Panc1 (cell line): Measurements from ENCODE around the gene PKLR. TPM values are rescaled to one million over a fixed set of nuclear protein-coding genes. Genes with fewer than 3 reads are reported as not detected.

Experiments
- ATAC-seq: fragments of 200-7000 bp; cut with Tn5 transposase; 2 replicates; pipeline ENCODE4 v1.9.1; 2020; ENCODE audit warnings: mild to moderate bottlenecking, moderate library complexity
- BruUV-seq: library from RNA; stranded (reverse); fragments of 400-500 nt; replicated peaks from 2 replicates; lab custom pipeline; 2021; lab: Mats Ljungman, UMichigan
- CTCF ChIA-PET: fragments of 300-600 bp; sonication (Branson Sonifier 250); formaldehyde crosslinking; loops from one replicate; lab custom pipeline; 2022; ENCODE audit warnings: antibody characterized with exemption; lab: Charles Lee
- POLR2A ChIA-PET: fragments of 300-600 bp; sonication (Branson Sonifier 250); formaldehyde crosslinking; loops from one replicate; lab custom pipeline; 2022; ENCODE audit warnings: antibody characterized with exemption; lab: Charles Lee
- DNase-seq: peaks from one replicate; pipeline ENCODE4 v3.0.0-alpha.2; 2010; ENCODE audit warnings: low read depth, low spot score
- H3K27ac ChIP-seq: 2 replicates; pipeline ENCODE4 v1.5.1; 2011; ENCODE audit warnings: mild to moderate bottlenecking, low read length, inconsistent platforms
- H3K27me3 ChIP-seq: fragments of 200-500 bp; sonication (Bioruptor generic); 2 replicates; pipeline ENCODE4 v1.6.0; 2014; ENCODE audit warnings: low read length, inconsistent platforms; ENCODE audit not compliant: control insufficient read depth, insufficient read depth
- H3K36me3 ChIP-seq: fragments of 200-500 bp; sonication (Bioruptor generic); 2 replicates; pipeline ENCODE4 v1.5.1; 2014; ENCODE audit warnings: inconsistent platforms, mild to moderate bottlenecking, low read length, moderate library complexity; ENCODE audit not compliant: control insufficient read depth, insufficient read depth
- H3K4me1 ChIP-seq: 2 replicates; pipeline ENCODE4 v1.5.1; 2011; ENCODE audit warnings: inconsistent platforms, mild to moderate bottlenecking, low read length, moderate library complexity; ENCODE audit not compliant: control insufficient read depth, insufficient read depth
- H3K4me3 ChIP-seq, 2 experiments: 2 replicates each; pipeline ENCODE4 v1.5.1; 2011 to 2012; ENCODE audit warnings: low read depth in 2 of 2, low read length in 2 of 2, mild to moderate bottlenecking in 2 of 2, inconsistent platforms in 1 of 2, moderate library complexity in 1 of 2
- H3K9me3 ChIP-seq: fragments of 200-500 bp; sonication (Bioruptor generic); 2 replicates; pipeline ENCODE4 v1.5.1; 2014; ENCODE audit warnings: low read depth, mild to moderate bottlenecking, inconsistent platforms, low read length, moderate library complexity; ENCODE audit not compliant: control insufficient read depth, insufficient read depth
- POLR2AphosphoS5 ChIP-seq: IDR thresholded peaks from 2 replicates; pipeline ENCODE4 v1.6.1; 2012; ENCODE audit warnings: mild to moderate bottlenecking, low read depth, low read length, moderate library complexity
- SIN3A ChIP-seq: IDR thresholded peaks from 2 replicates; pipeline ENCODE4 v1.6.1; 2012; ENCODE audit warnings: low read depth, mild to moderate bottlenecking, low read length, moderate library complexity, borderline replicate concordance; ENCODE audit not compliant: insufficient read depth
- TCF7L2 ChIP-seq: IDR thresholded peaks from 2 replicates; pipeline ENCODE4 v1.6.1; 2011; ENCODE audit warnings: mild to moderate bottlenecking, low read depth, low read length, inconsistent platforms
- in situ Hi-C: cut with HindIII; loops from 2 replicates; pipeline ENCODE4 v1.10.0; 2016; ENCODE audit warnings: low sequenced_read_pairs, low pct_unique_long_range_greater_than_20kb
- intact Hi-C: fragments of 100-400 bp; cut with micrococcal nuclease; formaldehyde crosslinking; loops from one replicate; pipeline ENCODE4 v1.10.0; 2022; ENCODE audit not compliant: unreplicated experiment
- total RNA-seq: library from RNA; stranded (reverse); gene quantifications from one replicate; pipeline ENCODE4 v1.2.1, GENCODE V29; 2021; ENCODE audit not compliant: unreplicated experiment
- TF ChIP-seq, protein P1 (sequence below): fragments of 450-650 bp; IDR thresholded peaks from 2 replicates; pipeline ENCODE4 v1.5.1; 2017; ENCODE audit warnings: mild to moderate bottlenecking
- TF ChIP-seq, protein P2 (sequence below), 2 experiments: IDR thresholded peaks; 2 replicates each; pipeline ENCODE4 v1.6.1; 2011 to 2012; ENCODE audit warnings: low read depth in 2 of 2, control low read depth in 1 of 2, low read length in 1 of 2, mild to moderate bottlenecking in 1 of 2, moderate library complexity in 1 of 2; ENCODE audit not compliant: insufficient read depth in 1 of 2

The PKLR gene
- total RNA-seq, 1 experiment from 2014 or later: 0.13 TPM

DNA sequence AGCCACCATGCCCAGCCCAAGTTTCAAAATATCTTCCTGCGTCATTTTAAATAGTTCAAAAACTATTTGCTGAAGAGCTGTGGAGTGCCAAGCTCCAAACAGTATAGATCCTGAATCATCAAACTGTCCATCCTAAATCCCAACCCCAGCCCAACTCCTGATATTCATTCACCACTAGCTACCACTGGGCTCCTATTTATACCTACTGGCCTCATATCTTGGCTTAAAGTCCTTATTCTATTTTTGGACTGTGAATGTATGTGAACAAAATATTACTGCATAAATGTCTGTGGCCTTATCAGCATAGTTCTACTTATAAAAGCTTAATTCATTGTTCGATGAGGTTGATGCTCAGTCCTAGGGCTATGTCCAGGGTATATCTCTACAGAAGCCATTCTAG, 33.9 kb downstream of the PKLR start:
- Histone ChIP-seq H3K27me3 (no peaks in the 10 kb centered on the region), H3K4me3 (no peak overlapping the region), H3K27ac (no peak overlapping the region), H3K4me1 (peaks cover 11% of the 10 kb centered on the region), H3K9me3 (no peaks in the 10 kb centered on the region), H3K36me3 (peaks cover 28% of the 10 kb centered on the region)
- intact Hi-C loops (no loop called here), in situ Hi-C loops (no loop called here)
- ATAC-seq (no peak), DNase-seq (no peak)
- TSS peak; percentile 10 for BruUV-seq
- POLR2A ChIA-PET: interaction anchor here (0.6 kb wide), 1 partner anchor 72 kb away, joined by 3 read pairs; no protein-coding TSS in a partner anchor
- CTCF ChIA-PET: no interaction called here
- no peak for TF ChIP-seq POLR2AphosphoS5
- no peak for TF ChIP-seq TCF7L2
- TF ChIP-seq, protein P1, sequence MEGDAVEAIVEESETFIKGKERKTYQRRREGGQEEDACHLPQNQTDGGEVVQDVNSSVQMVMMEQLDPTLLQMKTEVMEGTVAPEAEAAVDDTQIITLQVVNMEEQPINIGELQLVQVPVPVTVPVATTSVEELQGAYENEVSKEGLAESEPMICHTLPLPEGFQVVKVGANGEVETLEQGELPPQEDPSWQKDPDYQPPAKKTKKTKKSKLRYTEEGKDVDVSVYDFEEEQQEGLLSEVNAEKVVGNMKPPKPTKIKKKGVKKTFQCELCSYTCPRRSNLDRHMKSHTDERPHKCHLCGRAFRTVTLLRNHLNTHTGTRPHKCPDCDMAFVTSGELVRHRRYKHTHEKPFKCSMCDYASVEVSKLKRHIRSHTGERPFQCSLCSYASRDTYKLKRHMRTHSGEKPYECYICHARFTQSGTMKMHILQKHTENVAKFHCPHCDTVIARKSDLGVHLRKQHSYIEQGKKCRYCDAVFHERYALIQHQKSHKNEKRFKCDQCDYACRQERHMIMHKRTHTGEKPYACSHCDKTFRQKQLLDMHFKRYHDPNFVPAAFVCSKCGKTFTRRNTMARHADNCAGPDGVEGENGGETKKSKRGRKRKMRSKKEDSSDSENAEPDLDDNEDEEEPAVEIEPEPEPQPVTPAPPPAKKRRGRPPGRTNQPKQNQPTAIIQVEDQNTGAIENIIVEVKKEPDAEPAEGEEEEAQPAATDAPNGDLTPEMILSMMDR: no peak
- TF ChIP-seq, protein P2, sequence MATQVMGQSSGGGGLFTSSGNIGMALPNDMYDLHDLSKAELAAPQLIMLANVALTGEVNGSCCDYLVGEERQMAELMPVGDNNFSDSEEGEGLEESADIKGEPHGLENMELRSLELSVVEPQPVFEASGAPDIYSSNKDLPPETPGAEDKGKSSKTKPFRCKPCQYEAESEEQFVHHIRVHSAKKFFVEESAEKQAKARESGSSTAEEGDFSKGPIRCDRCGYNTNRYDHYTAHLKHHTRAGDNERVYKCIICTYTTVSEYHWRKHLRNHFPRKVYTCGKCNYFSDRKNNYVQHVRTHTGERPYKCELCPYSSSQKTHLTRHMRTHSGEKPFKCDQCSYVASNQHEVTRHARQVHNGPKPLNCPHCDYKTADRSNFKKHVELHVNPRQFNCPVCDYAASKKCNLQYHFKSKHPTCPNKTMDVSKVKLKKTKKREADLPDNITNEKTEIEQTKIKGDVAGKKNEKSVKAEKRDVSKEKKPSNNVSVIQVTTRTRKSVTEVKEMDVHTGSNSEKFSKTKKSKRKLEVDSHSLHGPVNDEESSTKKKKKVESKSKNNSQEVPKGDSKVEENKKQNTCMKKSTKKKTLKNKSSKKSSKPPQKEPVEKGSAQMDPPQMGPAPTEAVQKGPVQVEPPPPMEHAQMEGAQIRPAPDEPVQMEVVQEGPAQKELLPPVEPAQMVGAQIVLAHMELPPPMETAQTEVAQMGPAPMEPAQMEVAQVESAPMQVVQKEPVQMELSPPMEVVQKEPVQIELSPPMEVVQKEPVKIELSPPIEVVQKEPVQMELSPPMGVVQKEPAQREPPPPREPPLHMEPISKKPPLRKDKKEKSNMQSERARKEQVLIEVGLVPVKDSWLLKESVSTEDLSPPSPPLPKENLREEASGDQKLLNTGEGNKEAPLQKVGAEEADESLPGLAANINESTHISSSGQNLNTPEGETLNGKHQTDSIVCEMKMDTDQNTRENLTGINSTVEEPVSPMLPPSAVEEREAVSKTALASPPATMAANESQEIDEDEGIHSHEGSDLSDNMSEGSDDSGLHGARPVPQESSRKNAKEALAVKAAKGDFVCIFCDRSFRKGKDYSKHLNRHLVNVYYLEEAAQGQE (IDR thresholded peaks at IDR 0.05; ENCODE audit: insufficient read depth in 1 of 2, low read depth in 2 of 2, low read length in 1 of 2): no peak
- TF ChIP-seq SIN3A: no peak

DNA sequence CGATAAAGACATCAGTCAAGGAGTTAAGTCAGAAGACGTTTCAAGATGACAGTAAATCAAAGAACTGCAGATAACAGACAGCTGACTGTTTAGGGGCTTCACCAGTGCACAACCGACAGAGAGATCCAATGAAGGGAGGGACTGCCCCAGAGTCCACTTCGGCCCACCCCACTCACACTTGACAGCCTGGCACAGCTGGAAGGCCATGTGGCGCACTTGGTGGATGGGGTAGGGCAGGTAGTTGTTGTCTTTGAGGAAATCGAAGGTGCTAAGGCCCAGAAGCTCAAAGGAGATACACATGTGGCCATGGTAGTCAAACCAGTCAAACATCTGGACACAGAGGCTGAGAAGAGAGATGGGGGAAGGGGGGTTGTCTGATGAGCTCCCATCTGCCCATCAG, 34.7 kb downstream of the PKLR start:
- peaks cover 31% of the 10 kb centered on the region for H3K36me3 ChIP-seq
- intact Hi-C loops (no loop called here), in situ Hi-C loops (no loop called here)
- TF ChIP-seq, protein P1: no peak
- TF ChIP-seq, protein P2 (IDR thresholded peaks at IDR 0.05; ENCODE audit: insufficient read depth in 1 of 2, low read depth in 2 of 2, low read length in 1 of 2): no peak
- TF ChIP-seq TCF7L2: no peak
- TF ChIP-seq SIN3A: no peak
- no peak for TF ChIP-seq POLR2AphosphoS5
- H3K4me1 ChIP-seq: peaks cover 6% of the 10 kb centered on the region
- POLR2A ChIA-PET: no interaction called here
- ATAC-seq (no peak), DNase-seq (no peak)
- CTCF ChIA-PET: no interaction called here
- no peaks in the 10 kb centered on the region for H3K9me3 ChIP-seq
- no peak overlapping the region for H3K4me3 ChIP-seq
- no peak overlapping the region for H3K27ac ChIP-seq
- no peaks in the 10 kb centered on the region for H3K27me3 ChIP-seq
- no TSS peak for BruUV-seq
